GM12874 (cell line): ENCODE data around the gene NECAB3.

Experiments
- TF ChIP-seq, protein P1 (sequence below): IDR thresholded peaks from 2 replicates; pipeline ENCODE4 v1.5.1; 2011; ENCODE audit warnings: low read depth, mild to moderate bottlenecking, control low read depth, low read length, moderate library complexity; ENCODE audit not compliant: insufficient read depth

Gene NECAB3

DNA sequence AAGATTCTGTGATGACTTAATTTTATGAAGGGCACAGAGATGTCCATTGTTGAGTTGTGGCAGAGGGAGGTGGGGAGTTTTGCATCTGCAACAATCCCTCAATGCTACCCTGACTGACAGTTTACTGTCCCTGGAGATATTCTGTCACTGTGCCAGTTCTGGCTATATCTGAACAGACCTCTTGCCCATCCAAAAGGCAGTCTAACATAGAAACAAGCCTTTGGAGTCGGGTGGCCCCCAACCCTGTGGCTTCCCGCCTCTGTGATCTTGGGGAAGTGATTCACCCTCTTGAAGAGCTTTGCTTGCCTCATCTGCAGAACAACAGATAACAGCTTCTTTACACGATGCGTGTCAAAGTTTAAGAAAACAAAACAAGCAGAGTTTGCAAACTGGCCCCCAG lies 15.7 kb upstream of the NECAB3 start:
- TF ChIP-seq, protein P1, sequence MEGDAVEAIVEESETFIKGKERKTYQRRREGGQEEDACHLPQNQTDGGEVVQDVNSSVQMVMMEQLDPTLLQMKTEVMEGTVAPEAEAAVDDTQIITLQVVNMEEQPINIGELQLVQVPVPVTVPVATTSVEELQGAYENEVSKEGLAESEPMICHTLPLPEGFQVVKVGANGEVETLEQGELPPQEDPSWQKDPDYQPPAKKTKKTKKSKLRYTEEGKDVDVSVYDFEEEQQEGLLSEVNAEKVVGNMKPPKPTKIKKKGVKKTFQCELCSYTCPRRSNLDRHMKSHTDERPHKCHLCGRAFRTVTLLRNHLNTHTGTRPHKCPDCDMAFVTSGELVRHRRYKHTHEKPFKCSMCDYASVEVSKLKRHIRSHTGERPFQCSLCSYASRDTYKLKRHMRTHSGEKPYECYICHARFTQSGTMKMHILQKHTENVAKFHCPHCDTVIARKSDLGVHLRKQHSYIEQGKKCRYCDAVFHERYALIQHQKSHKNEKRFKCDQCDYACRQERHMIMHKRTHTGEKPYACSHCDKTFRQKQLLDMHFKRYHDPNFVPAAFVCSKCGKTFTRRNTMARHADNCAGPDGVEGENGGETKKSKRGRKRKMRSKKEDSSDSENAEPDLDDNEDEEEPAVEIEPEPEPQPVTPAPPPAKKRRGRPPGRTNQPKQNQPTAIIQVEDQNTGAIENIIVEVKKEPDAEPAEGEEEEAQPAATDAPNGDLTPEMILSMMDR: no peak

DNA sequence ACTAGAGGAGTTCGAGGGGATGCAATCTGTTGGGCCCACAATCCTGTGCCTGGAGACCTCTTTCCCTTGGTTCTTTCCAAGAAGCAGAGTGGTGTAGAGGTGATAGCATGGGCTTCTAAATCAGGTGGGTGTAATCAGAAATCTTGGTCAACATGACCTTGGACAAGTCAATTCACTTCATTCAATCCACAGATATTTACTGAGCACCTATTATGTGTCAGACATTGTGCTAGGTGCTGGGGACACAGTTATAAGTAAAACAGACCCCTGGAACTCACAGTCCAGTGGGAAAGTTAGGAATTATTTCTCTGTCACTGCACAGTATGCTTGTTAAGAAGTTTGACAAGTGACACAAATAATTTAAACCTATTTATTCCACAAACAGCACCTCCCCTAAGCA lies 15.3 kb upstream of the NECAB3 start:
- TF ChIP-seq, protein P1: no peak

DNA sequence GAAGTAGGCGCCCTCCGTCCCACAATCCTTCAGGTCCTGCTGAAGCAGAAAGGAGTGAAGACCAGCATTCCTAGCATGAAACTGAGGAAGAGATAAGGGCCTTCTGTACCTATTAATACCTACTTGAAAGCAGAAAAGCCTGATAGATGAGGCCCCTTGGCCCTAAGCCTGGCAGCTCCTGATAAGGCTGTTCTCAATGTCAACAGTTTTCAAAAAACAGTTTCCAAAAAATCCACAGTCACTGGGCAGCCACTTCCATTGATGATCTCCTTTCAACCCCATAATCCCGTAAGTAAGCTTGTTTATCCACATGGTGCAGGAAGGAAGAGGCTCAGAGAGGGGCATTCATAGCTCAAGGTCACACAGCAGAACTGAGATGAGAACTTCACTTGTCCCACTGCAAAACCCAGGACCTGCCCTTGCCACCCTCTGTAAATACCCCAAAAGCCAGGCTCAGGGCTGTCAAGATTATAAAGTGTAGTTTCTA lies 14.8 kb upstream of the NECAB3 start:
- TF ChIP-seq, protein P1: no peak

DNA sequence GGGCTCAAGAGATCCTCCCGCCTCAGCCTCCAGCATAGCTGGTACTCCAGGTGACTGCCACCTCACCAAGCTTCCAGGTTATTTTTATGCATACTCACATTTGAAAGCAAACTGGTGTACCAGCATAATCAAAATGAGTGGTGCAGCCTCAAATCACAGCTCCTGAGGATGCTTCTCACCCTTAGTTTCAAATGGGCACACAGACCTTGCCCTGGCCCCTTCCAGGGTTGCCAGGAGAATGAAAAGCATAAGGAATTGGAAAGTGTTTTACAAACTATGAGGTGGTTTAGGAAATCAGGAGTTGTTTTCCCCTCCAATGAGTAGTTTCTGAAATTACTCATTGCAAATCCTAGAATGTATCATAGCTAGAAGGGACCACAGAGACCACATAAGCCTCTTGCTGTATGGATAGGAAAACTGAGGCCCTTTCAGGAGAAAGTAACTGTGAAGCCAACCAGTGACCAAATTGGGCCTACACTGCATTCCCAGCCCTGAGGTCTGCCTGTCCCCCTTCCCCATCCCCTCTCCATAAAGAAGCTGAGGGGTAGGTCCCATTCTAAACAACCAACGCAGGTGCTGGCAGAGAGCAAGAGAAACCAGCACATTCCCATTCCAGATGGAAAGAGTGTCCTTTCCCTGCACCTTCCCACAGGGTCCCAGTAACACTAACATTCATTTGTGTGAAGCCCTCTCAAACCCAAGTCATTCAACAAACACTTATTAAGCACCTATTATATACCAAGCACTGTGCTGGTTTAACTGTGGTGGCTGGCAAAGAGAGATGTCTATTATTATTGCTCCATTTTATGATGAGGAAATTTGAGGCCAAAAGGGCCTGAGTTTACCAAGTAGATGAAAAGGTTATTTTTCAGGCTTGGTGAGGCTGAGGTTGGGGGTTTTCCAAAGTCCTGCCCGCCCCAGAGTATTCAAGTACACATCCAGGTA lies 14.0 kb upstream of the NECAB3 start:
- TF ChIP-seq, protein P1: no peak

DNA sequence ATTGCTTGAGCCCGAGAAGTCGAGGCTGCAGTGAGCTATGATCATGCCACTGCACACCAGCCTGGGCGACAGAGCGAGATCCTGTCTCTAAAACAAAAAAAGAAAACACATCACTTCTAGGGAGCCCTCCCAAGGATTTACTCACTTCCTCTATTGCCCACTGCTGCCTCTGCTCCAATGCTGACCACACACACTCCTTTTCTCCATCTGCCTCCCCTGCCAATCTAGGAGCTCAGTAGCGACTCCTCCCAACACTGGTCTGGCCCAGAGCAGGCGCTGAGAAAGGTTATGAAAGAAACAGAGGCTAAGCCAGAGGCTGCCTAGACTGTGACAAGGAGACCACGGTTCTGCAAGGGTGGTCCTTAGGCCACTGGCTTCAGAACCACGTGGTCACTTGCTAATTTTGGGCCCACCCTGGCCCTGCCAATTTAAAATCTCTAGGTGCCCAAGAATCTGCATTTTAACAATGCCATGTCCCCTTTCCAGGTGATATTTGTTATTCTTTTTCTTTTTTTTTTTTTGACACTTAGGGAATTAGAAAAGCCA lies 13.2 kb upstream of the NECAB3 start:
- TF ChIP-seq, protein P1: no peak

DNA sequence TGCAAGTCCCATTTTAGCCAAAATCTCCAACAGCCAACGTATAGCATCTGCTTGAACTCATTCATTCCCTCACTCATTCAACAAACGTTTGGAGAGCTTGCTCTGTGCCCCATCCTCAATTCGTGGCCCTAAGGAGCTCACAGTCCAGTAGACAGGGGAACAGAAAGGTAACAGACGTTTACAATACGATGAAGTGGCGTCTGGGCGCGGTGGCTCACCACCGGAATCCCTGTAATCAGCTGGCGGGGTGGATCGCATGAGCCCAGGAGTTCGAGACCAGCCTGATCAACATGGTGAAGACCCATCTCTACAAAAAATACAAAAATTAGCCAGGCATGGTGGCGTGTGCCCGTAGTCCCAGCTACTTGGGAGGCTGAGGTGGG lies 12.7 kb upstream of the NECAB3 start:
- TF ChIP-seq, protein P1: no peak

DNA sequence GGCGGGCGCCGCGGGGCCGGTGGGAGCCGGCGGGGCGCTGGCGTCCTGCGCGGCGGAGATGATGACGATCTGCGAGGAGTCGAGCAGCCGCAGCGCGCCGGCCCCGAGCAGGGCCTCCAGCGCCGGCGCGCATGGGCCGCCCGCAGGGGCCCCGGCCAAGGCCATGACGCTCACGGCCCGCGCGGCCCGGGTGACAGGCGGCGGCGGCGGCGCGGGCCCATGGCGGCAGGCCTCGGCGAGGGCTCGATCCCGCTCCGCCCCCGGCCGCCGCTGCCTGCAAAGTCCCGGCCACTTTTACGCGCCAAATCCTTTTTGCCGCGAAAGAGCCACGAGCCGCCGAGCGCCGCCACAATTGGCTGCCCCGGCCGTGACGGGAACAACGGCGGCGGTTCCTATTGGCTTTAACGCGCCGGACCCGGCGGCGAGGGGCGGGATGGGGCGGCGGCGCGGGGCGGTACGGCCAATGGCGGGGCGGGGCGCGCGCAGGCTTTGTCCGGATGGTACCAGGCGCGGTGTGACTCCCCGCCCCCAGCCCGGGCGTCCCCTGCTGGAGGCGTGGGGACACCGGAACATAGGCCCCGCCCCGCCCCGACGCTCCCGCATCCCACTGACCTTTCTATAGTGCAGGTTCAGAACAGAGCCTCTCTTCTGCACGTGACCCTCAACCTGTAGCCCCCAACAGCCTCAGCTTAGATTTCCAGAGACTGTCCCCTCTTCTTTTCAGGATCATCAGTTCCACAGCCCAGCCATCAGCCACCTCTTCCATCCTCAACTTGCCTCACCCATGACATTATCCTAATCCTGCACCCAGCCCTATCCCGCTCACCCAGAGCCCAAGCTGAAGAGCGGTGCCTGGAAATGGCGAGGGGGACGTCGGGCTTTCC lies 12.1 kb upstream of the NECAB3 start, which contains the start of gene E2F1:
Gene E2F1 (minus strand): TSS at position 286 of the 884 bp plus-strand sequence. CDS start 121 bp downstream, at position 165.
- TF ChIP-seq, protein P1: peak; percentile 41
